ENCODE data around the gene IL15RA.

GRCh38 chr10:6012121-6012905 lies 35.0 kb upstream of the IL15RA start:
- TF ChIP-seq CTCF (IDR thresholded peaks at IDR 0.05): no peak
- no peak for TF ChIP-seq POLR2A (IDR thresholded peaks at IDR 0.05)
